Neutrophil (primary cell): Measurements from ENCODE around the gene THSD8.
A peak's percentile ranks its signal among the peaks of the same experiment; 100 is the strongest.
"Not testable (repeated sequence)": the region's sequence is repeated elsewhere in the genome, so short reads cannot be mapped to it uniquely, and the experiment has no call there.

Experiments
- H3K27ac ChIP-seq: fragments of 200-600 bp; sonication (generic); 2 replicates; pipeline ENCODE4 v1.5.1; 2016; ENCODE audit warnings: mild to moderate bottlenecking, moderate library complexity
- H3K27me3 ChIP-seq: fragments of 200-600 bp; sonication (generic); 2 replicates; pipeline ENCODE4 v1.6.0; 2016; ENCODE audit warnings: mild to moderate bottlenecking
- H3K36me3 ChIP-seq: fragments of 200-600 bp; sonication (generic); 2 replicates; pipeline ENCODE4 v1.5.1; 2017
- H3K4me1 ChIP-seq, 2 experiments: fragments of 200-600 bp in 1 of 2; sonication (generic) in 1 of 2; 1 replicate in 1 of 2; 2 replicates in 1 of 2; pipeline versions ENCODE4 v1.5.1 to v1.6.1; 2013 to 2016; ENCODE audit warnings: low read depth in 1 of 2, low read length in 1 of 2, mild to moderate bottlenecking in 1 of 2, moderate library complexity in 1 of 2; ENCODE audit not compliant: control insufficient read depth in 1 of 2, insufficient read depth in 1 of 2
- H3K4me3 ChIP-seq, 2 experiments: fragments of 200-600 bp in 1 of 2; sonication (generic) in 1 of 2; 1 replicate in 1 of 2; 2 replicates in 1 of 2; pipeline ENCODE4 v1.5.1; 2013 to 2016; ENCODE audit warnings: low read depth in 1 of 2, low read length in 1 of 2, mild to moderate bottlenecking in 1 of 2, moderate library complexity in 1 of 2
- H3K9me3 ChIP-seq: fragments of 200-600 bp; sonication (generic); 2 replicates; pipeline ENCODE4 v1.5.1; 2016
- CTCF ChIP-seq: fragments of 200-600 bp; sonication (generic); IDR thresholded peaks from 2 replicates; pipeline ENCODE4 v1.5.1; 2016; ENCODE audit warnings: antibody characterized with exemption

THSD8 gene

GRCh38 chr19:12796146-12797071 lies 5.5 kb upstream of the THSD8 start:
- TF ChIP-seq CTCF: peak; percentile 96
- peak overlapping the region; percentile 47 to 52 for H3K4me3 ChIP-seq

GRCh38 chr19:12797141-12797587 lies 4.7 kb upstream of the THSD8 start:
- H3K27ac ChIP-seq: no peak overlapping the region
- H3K9me3 ChIP-seq: no peaks in the 10 kb centered on the region
- no peak overlapping the region for H3K4me3 ChIP-seq
- no peak for TF ChIP-seq CTCF
- H3K4me1 ChIP-seq: peaks cover 41% of the 10 kb centered on the region in 2 experiments
- H3K27me3 ChIP-seq: peaks cover 28% of the 10 kb centered on the region
- H3K36me3 ChIP-seq: peaks cover 8% of the 10 kb centered on the region

More at GRCh38 chr19:12796146-12797071, 5.5 kb upstream of the THSD8 start:
- Histone ChIP-seq H3K9me3 (no peaks in the 10 kb centered on the region), H3K27me3 (peaks cover 20% of the 10 kb centered on the region), H3K4me1 (peaks cover 34% of the 10 kb centered on the region in 2 experiments), H3K36me3 (peaks cover 8% of the 10 kb centered on the region), H3K27ac (peak overlapping the region; percentile 65)

GRCh38 chr19:12797607-12798006 lies 4.3 kb upstream of the THSD8 start:
- not testable (repeated sequence) for H3K27ac ChIP-seq, H3K9me3 ChIP-seq, H3K36me3 ChIP-seq, H3K4me3 ChIP-seq
- peaks cover 42 to 43% of the 10 kb centered on the region in 2 experiments for H3K4me1 ChIP-seq
- peaks cover 32% of the 10 kb centered on the region for H3K27me3 ChIP-seq

- TF ChIP-seq CTCF: no peak
- Histone ChIP-seq H3K27me3 (peaks cover 49% of the 10 kb centered on the region), H3K4me3 (no peak overlapping the region), H3K27ac (no peak overlapping the region), H3K36me3 (no peaks in the 10 kb centered on the region), H3K4me1 (peaks cover 31 to 33% of the 10 kb centered on the region in 2 experiments), H3K9me3 (no peaks in the 10 kb centered on the region)
Measured at GRCh38 chr19:12799742-12800465, 2.0 kb upstream of the THSD8 start.

- H3K9me3 ChIP-seq: no peaks in the 10 kb centered on the region
- no peak for TF ChIP-seq CTCF
- H3K4me1 ChIP-seq: peaks cover 28 to 29% of the 10 kb centered on the region in 2 experiments
- no peak overlapping the region for H3K4me3 ChIP-seq
- peaks cover 49% of the 10 kb centered on the region for H3K27me3 ChIP-seq
- H3K27ac ChIP-seq: no peak overlapping the region
- no peaks in the 10 kb centered on the region for H3K36me3 ChIP-seq
Measured at GRCh38 chr19:12800466-12800770, 1.5 kb upstream of the THSD8 start.
